IMR-90 (cell line): ENCODE measurements around the gene KLHL25. TPM values are rescaled to one million over a fixed set of nuclear protein-coding genes. Genes with fewer than 3 reads are reported as not detected.

Source experiments
- ATAC-seq: fragments of 200-7000 bp; cut with Tn5 transposase; 2 replicates; pipeline ENCODE4 v1.9.1; 2020; ENCODE audit warnings: low read depth, mild to moderate bottlenecking, moderate library complexity
- BruUV-seq: library from RNA; stranded (reverse); fragments of 400-500 nt; replicated peaks from 2 replicates; lab custom pipeline; 2021; lab: Mats Ljungman, UMichigan
- CTCF ChIA-PET: fragments of 300-600 bp; formaldehyde crosslinking; extraction: SDS; loops from one replicate; lab custom pipeline; 2021; ENCODE audit warnings: antibody characterized with exemption; lab: Yijun Ruan, JAX
- POLR2A ChIA-PET: fragments of 300-600 bp; sonication (Branson Sonifier 250); formaldehyde crosslinking; loops from one replicate; lab custom pipeline; 2022; ENCODE audit warnings: antibody characterized with exemption; ENCODE audit not compliant: unreplicated experiment; lab: Charles Lee
- DNase-seq: peaks from one replicate; pipeline ENCODE4 v3.0.0; 2013
- H2AFZ ChIP-seq: replicated peaks from 2 replicates; pipeline ENCODE3; 2013; ENCODE audit warnings: low read length, mild to moderate bottlenecking; ENCODE audit not compliant: poor library complexity
- H2AK5ac ChIP-seq: 2 replicates; pipeline ENCODE4 v1.6.1; 2013; ENCODE audit warnings: low read depth, low read length, inconsistent platforms
- H2AK9ac ChIP-seq: replicated peaks from 2 replicates; pipeline ENCODE3; 2013; ENCODE audit warnings: mild to moderate bottlenecking, low read depth, low read length, moderate library complexity; ENCODE audit not compliant: poor library complexity
- H2BK120ac ChIP-seq: 2 replicates; pipeline ENCODE4 v1.6.1; 2013; ENCODE audit warnings: low read depth, low read length, inconsistent platforms
- H2BK15ac ChIP-seq: 3 replicates; pipeline ENCODE4 v1.6.1; 2013; ENCODE audit warnings: low read depth, low read length, inconsistent platforms
- H2BK20ac ChIP-seq: 2 replicates; pipeline ENCODE4 v1.6.1; 2013; ENCODE audit warnings: low read depth, mild to moderate bottlenecking, inconsistent platforms, low read length, moderate library complexity
- H2BK5ac ChIP-seq: 2 replicates; pipeline ENCODE4 v1.6.1; 2013; ENCODE audit warnings: mild to moderate bottlenecking, low read depth, low read length, inconsistent platforms; ENCODE audit not compliant: poor library complexity, severe bottlenecking
- H3K14ac ChIP-seq: replicated peaks from 2 replicates; pipeline ENCODE4 v1.6.1; 2013; ENCODE audit warnings: low read depth, low read length, inconsistent platforms
- H3K18ac ChIP-seq: 2 replicates; pipeline ENCODE4 v1.6.1; 2013; ENCODE audit warnings: low read depth, low read length, control low read depth
- H3K23ac ChIP-seq: 2 replicates; pipeline ENCODE4 v1.6.1; 2013; ENCODE audit warnings: low read depth, low read length, inconsistent platforms
- H3K27ac ChIP-seq: 2 replicates; pipeline ENCODE4 v1.5.1; 2013; ENCODE audit warnings: mild to moderate bottlenecking, control low read depth, low read length; ENCODE audit not compliant: insufficient read depth
- H3K27me3 ChIP-seq: 2 replicates; pipeline ENCODE4 v1.6.1; 2013; ENCODE audit warnings: low read length; ENCODE audit not compliant: control insufficient read depth, insufficient read depth
- H3K36me3 ChIP-seq: 2 replicates; pipeline ENCODE4 v1.6.1; 2013; ENCODE audit warnings: low read length, mixed read lengths; ENCODE audit not compliant: control insufficient read depth, insufficient read depth
- H3K4ac ChIP-seq: 2 replicates; pipeline ENCODE4 v1.6.1; 2013; ENCODE audit warnings: low read depth, low read length, inconsistent platforms
- H3K4me1 ChIP-seq: 2 replicates; pipeline ENCODE4 v1.6.1; 2013; ENCODE audit warnings: low read length, mixed read lengths; ENCODE audit not compliant: control insufficient read depth, insufficient read depth
- H3K4me2 ChIP-seq: 2 replicates; pipeline ENCODE4 v1.6.1; 2013; ENCODE audit warnings: low read depth, mild to moderate bottlenecking, control low read depth, low read length, moderate library complexity
- H3K4me3 ChIP-seq: 2 replicates; pipeline ENCODE4 v1.5.1; 2013; ENCODE audit warnings: low read depth, mild to moderate bottlenecking, control low read depth, low read length, moderate library complexity; ENCODE audit not compliant: insufficient read depth
- H3K56ac ChIP-seq: 2 replicates; pipeline ENCODE4 v1.6.1; 2013; ENCODE audit warnings: low read length, inconsistent platforms; ENCODE audit not compliant: insufficient read depth; ENCODE audit errors: extremely low read depth
- H3K79me1 ChIP-seq, 2 experiments: 2 replicates each; pipeline ENCODE4 v1.6.1; 2013; ENCODE audit warnings: low read length in 2 of 2, inconsistent platforms in 1 of 2, low read depth in 1 of 2
- H3K9ac ChIP-seq: 2 replicates; pipeline ENCODE4 v1.6.1; 2013; ENCODE audit warnings: low read depth, low read length, control low read depth
- H3K9me1 ChIP-seq: 2 replicates; pipeline ENCODE4 v1.6.1; 2013; ENCODE audit warnings: low read length, inconsistent platforms; ENCODE audit not compliant: insufficient read depth
- H3K9me3 ChIP-seq: 2 replicates; pipeline ENCODE4 v1.6.1; 2013; ENCODE audit warnings: low read length; ENCODE audit not compliant: control insufficient read depth, insufficient read depth
- H4K20me1 ChIP-seq: 2 replicates; pipeline ENCODE4 v1.6.1; 2013; ENCODE audit warnings: low read length, inconsistent platforms; ENCODE audit not compliant: insufficient read depth
- H4K5ac ChIP-seq: 2 replicates; pipeline ENCODE4 v1.6.1; 2013; ENCODE audit warnings: mild to moderate bottlenecking, low read depth, low read length, control low read depth
- H4K8ac ChIP-seq, 2 experiments: 2 replicates each; pipeline ENCODE4 v1.6.1; 2013; ENCODE audit warnings: low read depth in 2 of 2, low read length in 2 of 2, control low read depth in 1 of 2, inconsistent platforms in 1 of 2
- H4K91ac ChIP-seq: 2 replicates; pipeline ENCODE4 v1.6.1; 2013; ENCODE audit warnings: low read depth, low read length, inconsistent platforms; ENCODE audit not compliant: insufficient read depth
- BHLHE40 ChIP-seq: fragments of 150-350 bp; IDR thresholded peaks from 2 replicates; pipeline ENCODE4 v1.6.1; 2016; ENCODE audit warnings: mild to moderate bottlenecking, low read depth, low read length
- CEBPB ChIP-seq: IDR thresholded peaks from 2 replicates; pipeline ENCODE4 v1.6.1; 2012; ENCODE audit warnings: low read depth, low read length, improper control_type of control experiment
- CHD1 ChIP-seq: IDR thresholded peaks from 2 replicates; pipeline ENCODE4 v1.6.1; 2012; ENCODE audit warnings: low read depth, low read length, improper control_type of control experiment
- CTCF ChIP-seq: conservative IDR thresholded peaks from 2 replicates; pipeline ENCODE4 v1.5.1; 2012; ENCODE audit warnings: mild to moderate bottlenecking, low read depth, low read length, improper control_type of control experiment
- FOS ChIP-seq: fragments of 150-350 bp; IDR thresholded peaks from 2 replicates; pipeline ENCODE4 v1.6.1; 2016; ENCODE audit warnings: low read depth, low read length
- MAFK ChIP-seq: IDR thresholded peaks from 2 replicates; pipeline ENCODE4 v1.6.1; 2012; ENCODE audit warnings: low read depth, low read length, improper control_type of control experiment
- MAZ ChIP-seq: IDR thresholded peaks from 2 replicates; pipeline ENCODE4 v1.6.1; 2012; ENCODE audit warnings: low read depth, mild to moderate bottlenecking, low read length, improper control_type of control experiment, moderate library complexity, borderline replicate concordance
- MXI1 ChIP-seq: IDR thresholded peaks from 2 replicates; pipeline ENCODE4 v1.6.1; 2012; ENCODE audit warnings: low read depth, mild to moderate bottlenecking, low read length, moderate library complexity, borderline replicate concordance
- NFE2L2 ChIP-seq: fragments of 150-350 bp; IDR thresholded peaks from 2 replicates; pipeline ENCODE4 v1.6.1; 2016; ENCODE audit warnings: low read depth, mild to moderate bottlenecking, low read length
- POLR2A ChIP-seq: IDR thresholded peaks from 2 replicates; pipeline ENCODE4 v1.6.1; 2012; ENCODE audit warnings: mild to moderate bottlenecking, low read depth, low read length
- RAD21 ChIP-seq: IDR thresholded peaks from 2 replicates; pipeline ENCODE4 v1.6.1; 2012; ENCODE audit warnings: low read length, improper control_type of control experiment
- RCOR1 ChIP-seq: IDR thresholded peaks from 2 replicates; pipeline ENCODE4 v1.6.1; 2012; ENCODE audit warnings: mild to moderate bottlenecking, low read length, improper control_type of control experiment; ENCODE audit not compliant: insufficient replicate concordance
- RFX5 ChIP-seq: IDR thresholded peaks from 2 replicates; pipeline ENCODE4 v1.8.0; 2012; ENCODE audit warnings: low read depth, mild to moderate bottlenecking, low read length, moderate library complexity
- SMC3 ChIP-seq: fragments of 150-350 bp; IDR thresholded peaks from 2 replicates; pipeline ENCODE4 v1.6.1; 2016; ENCODE audit warnings: low read depth, mild to moderate bottlenecking, antibody characterized with exemption, low read length, moderate library complexity
- USF2 ChIP-seq: fragments of 150-350 bp; IDR thresholded peaks from 2 replicates; pipeline ENCODE4 v1.6.1; 2017; ENCODE audit warnings: mild to moderate bottlenecking, antibody characterized with exemption, low read length, low read depth
- WGBS, 2 experiments: methylation state at CpG; one replicate each; pipeline versions ENCODE4 v1.1.5 to v1.1.7; 2013; ENCODE audit warnings: missing lambda C conversion rate in 2 of 2; ENCODE audit not compliant: insufficient read length in 1 of 2; ENCODE audit errors: extremely low coverage in 2 of 2; 5-methylcytosine and 5-hydroxymethylcytosine counted together
- dilution Hi-C: fragments of 300-500 bp; cut with HindIII; formaldehyde crosslinking; loops from one replicate; pipeline ENCODE4 v1.14.3; 2018; ENCODE audit warnings: low sequenced_read_pairs; ENCODE audit not compliant: unreplicated experiment
- in situ Hi-C: fragments of 300-500 bp; cut with MboI; formaldehyde crosslinking; loops from 3 replicates; pipeline ENCODE4 v1.14.3; 2019; ENCODE audit warnings: low sequenced_read_pairs, inconsistent platforms, mixed read lengths
- intact Hi-C: fragments of 100-400 bp; cut with micrococcal nuclease; formaldehyde crosslinking; loops from 2 replicates; pipeline ENCODE4 v1.10.0; 2022
- polyA plus RNA-seq, 3 experiments: library from polyadenylated mRNA; depleted of rRNA; stranded (reverse); fragments of >200 nt; gene quantifications; 2 replicates each; pipeline ENCODE4 v1.2.3, GENCODE V29; 2012; ENCODE audit warnings: low replicate concordance in 1 of 3
- total RNA-seq: library from RNA; depleted of rRNA; stranded (reverse); fragments of >200 nt; gene quantifications from 2 replicates; pipeline ENCODE4 v1.2.3, GENCODE V29; 2012
- TF ChIP-seq, protein P1 (sequence below): fragments of 150-350 bp; IDR thresholded peaks from 2 replicates; pipeline ENCODE4 v1.6.1; 2016; ENCODE audit warnings: low read depth, mild to moderate bottlenecking, low read length, moderate library complexity, borderline replicate concordance

The KLHL25 gene
- total and polyA plus RNA-seq, 2 of the 4 experiments (the other 2 are of a cell fraction): 2.7 to 5.6 TPM

GRCh38 chr15:85804481-85805170 is 9.9 kb upstream of the KLHL25 start:
- Histone ChIP-seq H2AK9ac (no peak overlapping the region), H2BK5ac (no peak overlapping the region), H3K18ac (no peak overlapping the region), H4K5ac (no peak overlapping the region), H3K27me3 (no peaks in the 10 kb centered on the region), H3K23ac (no peak overlapping the region), H2AK5ac (no peak overlapping the region), H2AFZ (no peak overlapping the region), H3K9me3 (no peaks in the 10 kb centered on the region), H3K9ac (no peak overlapping the region), H3K14ac (no peak overlapping the region), H3K4me1 (0 out of 2 replicates have a peak, but pooled peaks cover 2% of the 10 kb centered on the region), H2BK20ac (no peak overlapping the region), H2BK120ac (no peak overlapping the region), H3K79me1 (no peaks in the 10 kb centered on the region), H4K8ac (no peak overlapping the region), H3K9me1 (no peaks in the 10 kb centered on the region), H3K4ac (no peak overlapping the region), H2BK15ac (no peak overlapping the region), H3K4me2 (no peak overlapping the region), H3K27ac (no peak overlapping the region), H4K20me1 (no peaks in the 10 kb centered on the region), H3K56ac (no peak overlapping the region), H3K4me3 (no peak overlapping the region), H3K36me3 (no peaks in the 10 kb centered on the region), H4K91ac (no peak overlapping the region)
- ChIA-PET POLR2A (no interaction called here), CTCF (interaction anchor here (1.0 kb wide), 1 partner anchor 72 kb away, joined by 7 read pairs; no protein-coding TSS in a partner anchor)
- TF ChIP-seq CHD1: no peak
- no peak for TF ChIP-seq MAFK
- TF ChIP-seq RCOR1: no peak
- no peak for TF ChIP-seq USF2
- TF ChIP-seq, protein P1, sequence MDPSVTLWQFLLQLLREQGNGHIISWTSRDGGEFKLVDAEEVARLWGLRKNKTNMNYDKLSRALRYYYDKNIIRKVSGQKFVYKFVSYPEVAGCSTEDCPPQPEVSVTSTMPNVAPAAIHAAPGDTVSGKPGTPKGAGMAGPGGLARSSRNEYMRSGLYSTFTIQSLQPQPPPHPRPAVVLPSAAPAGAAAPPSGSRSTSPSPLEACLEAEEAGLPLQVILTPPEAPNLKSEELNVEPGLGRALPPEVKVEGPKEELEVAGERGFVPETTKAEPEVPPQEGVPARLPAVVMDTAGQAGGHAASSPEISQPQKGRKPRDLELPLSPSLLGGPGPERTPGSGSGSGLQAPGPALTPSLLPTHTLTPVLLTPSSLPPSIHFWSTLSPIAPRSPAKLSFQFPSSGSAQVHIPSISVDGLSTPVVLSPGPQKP: no peak
- TF ChIP-seq CEBPB: no peak
- no peak for TF ChIP-seq CTCF
- no peak for TF ChIP-seq MAZ
- no peak for TF ChIP-seq RAD21
- TF ChIP-seq NFE2L2: no peak
- TF ChIP-seq SMC3: no peak
- no peak for TF ChIP-seq BHLHE40
- TF ChIP-seq RFX5: no peak
- no peak for TF ChIP-seq MXI1
- no peak for TF ChIP-seq POLR2A
- no peak for TF ChIP-seq FOS
- DNase-seq: no peak
- in situ Hi-C loops: no loop called here
- no CpG with 5 or more reads among the region's 7 CpGs for WGBS, 2 experiments
- ATAC-seq: peak; percentile 49
- intact Hi-C loops: no loop called here
- no TSS peak for BruUV-seq
- dilution Hi-C loops: no loop called here
